Measurements from ENCODE around the gene FAM117B.
"Not testable (repeated sequence)": the region's sequence is repeated elsewhere in the genome, so short reads cannot be mapped to it uniquely, and the experiment has no call there.

FAM117B gene

DNA sequence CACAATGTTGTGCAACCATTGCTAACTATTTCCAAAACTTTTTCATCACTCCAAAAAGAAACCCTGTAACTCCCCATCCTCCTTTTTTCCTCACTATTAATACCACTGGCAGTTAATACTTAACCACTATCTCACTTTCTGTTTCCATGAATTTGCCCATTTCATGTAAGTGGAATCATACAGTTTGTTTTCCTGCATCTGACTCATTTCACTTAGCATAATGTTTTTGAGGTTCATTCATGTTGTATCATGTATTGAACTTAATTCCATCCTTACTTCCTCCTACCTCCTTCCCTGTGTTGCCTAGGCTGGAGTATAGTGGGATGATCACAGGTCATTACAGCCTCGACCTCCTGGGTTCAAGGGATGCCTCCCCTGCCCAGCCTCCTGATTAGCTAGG is 68.3 kb downstream of the FAM117B start:
- DNase-seq (ENCODE audit: low read depth): no peak

GRCh38 chr2:202704248-202704647 is 69.5 kb downstream of the FAM117B start:
- no peak for DNase-seq (ENCODE audit: low read depth)

DNA sequence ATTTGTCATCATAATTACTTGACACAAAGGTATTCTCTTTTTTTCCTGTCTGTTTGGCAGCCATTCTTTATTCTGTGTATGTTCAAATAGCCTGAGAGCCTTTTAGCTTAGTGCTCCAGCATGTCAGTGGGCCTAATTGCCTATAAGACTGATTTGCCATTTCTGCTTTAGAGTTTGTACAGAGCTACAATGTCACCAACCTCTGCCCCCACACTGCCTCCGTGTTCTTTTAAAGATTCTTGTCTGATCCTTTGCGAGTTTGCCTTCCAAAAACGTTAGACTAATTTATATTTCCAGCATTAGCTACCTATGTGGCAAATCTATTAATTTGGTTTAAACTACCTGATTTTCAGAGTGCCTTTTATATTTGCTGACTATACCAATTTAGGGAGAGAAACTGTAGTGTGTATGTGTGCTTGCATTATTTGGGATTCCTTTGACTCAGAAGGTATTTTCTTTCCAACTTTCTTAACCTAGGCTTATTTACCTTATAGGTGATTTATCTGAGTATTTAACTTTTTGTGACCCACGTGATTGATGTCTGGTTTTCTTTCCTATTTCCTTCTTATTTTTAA is 70.8 kb downstream of the FAM117B start:
- DNase-seq (ENCODE audit: low read depth): no peak

DNA sequence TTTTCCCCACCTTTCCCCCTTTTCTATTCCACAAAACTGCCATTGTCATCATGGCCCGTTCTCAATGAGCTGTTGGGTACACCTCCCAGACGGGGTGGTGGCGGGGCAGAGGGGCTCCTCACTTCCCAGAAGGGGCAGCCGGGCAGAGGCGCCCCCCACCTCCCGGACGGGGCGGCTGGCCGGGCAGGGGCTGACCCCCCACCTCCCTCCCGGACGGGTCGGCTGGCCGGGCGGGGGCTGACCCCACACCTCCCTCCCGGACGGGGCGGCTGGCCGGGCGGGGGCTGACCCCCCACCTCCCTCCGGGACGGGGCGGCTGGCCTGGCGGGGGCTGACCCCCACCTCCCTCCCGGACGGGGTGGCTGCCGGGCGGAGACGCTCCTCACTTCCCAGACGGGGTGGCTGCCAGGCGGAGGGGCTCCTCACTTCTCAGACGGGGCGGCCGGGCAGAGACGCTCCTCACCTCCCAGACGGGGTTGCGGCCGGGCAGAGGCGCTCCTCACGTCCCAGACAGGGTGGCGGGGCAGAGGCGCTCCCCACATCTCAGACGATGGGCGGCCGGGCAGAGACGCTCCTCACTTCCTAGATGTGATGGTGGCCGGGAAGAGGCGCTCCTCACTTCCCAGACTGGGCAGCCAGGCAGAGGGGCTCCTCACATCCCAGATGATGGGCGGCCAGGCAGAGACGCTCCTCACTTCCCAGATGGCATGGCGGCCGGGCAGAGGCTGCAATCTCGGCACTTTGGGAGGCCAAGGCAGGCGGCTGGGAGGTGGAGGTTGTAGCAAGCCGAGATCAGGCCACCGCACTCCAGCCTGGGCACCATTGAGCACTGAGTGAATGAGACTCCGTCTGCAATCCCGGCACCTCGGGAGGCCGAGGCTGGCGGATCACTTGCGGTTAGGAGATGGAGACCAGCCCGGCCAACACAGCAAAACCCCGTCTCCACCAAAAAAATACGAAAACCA is 80.5 kb downstream of the FAM117B start:
- DNase-seq (ENCODE audit: low read depth): not testable (repeated sequence)

DNA sequence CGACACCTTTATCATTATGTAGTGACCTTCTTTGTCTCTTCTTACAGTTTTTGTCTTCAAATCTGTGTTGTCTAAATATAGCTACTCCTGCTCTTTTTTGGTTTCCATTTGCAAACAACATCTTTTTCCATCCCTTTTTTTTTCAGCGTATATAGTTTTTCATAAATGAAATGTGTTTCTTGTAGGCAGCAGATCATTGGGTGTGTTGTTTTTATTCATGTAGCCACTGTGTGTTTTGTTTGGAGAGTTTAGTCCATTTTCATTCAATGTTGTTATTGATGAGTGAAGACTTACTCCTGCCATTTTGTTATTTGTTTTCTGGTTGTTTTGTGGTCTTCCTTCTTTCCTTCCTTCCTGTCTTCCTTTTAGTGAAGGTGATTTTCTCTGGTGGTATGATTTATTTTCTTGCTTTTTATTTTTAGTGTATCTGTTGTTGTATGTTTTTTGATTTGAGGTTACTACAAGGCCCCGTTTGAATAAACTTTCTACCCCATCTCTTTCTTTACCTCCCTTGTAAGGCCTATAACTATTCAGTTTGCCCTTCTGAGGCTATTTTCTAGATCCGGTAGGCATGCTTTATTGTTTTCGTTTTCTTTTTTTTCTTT is 81.4 kb downstream of the FAM117B start:
- DNase-seq (ENCODE audit: low read depth): no peak

GRCh38 chr2:202716953-202717597 is 82.3 kb downstream of the FAM117B start:
- no peak for DNase-seq (ENCODE audit: low read depth)

GRCh38 chr2:202717598-202718310 is 83.0 kb downstream of the FAM117B start:
- DNase-seq (ENCODE audit: low read depth): no peak

DNA sequence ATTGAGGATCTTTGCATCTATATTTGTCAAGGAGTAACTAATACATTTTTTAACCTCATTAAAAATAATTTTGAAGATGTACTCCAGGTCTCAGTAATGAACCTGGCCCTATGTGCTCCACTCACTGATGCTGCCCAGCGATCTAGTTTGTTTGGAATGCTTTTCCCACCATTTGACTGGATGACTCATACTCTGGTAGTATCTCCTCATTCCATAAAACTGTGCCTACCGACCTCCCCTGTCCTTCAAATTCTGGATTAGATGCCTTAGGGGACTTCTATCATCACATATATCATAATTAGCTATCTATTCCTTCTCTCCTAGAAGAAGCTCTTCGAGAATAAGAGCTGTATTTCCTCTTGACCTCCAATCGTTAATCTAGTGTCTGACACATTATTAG is 83.8 kb downstream of the FAM117B start:
- peak; percentile 65 for DNase-seq (ENCODE audit: low read depth)

- DNase-seq (ENCODE audit: low read depth): no peak
Measured at GRCh38 chr2:202720226-202720625, 85.5 kb downstream of the FAM117B start.

DNA sequence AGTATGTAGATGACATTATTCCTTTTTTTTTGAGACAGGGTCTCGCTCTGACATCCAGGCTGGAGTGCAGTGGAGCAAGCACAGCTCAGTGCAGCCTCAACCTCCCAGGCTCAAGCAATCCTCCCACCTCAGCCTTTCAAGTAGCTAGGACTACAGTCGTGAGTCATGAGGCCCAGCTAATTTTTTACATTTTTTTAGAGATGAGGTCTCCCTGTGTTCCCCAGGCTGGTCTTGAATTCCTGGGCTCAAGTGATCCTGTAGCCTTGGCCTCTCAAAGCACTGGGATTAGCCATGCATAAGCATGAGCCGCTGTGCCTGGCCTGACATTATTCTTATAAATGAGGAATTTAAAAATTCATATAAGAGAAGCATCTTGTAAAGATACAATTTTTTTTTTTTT is 86.9 kb downstream of the FAM117B start:
- peak; percentile 26 for DNase-seq (ENCODE audit: low read depth)

DNA sequence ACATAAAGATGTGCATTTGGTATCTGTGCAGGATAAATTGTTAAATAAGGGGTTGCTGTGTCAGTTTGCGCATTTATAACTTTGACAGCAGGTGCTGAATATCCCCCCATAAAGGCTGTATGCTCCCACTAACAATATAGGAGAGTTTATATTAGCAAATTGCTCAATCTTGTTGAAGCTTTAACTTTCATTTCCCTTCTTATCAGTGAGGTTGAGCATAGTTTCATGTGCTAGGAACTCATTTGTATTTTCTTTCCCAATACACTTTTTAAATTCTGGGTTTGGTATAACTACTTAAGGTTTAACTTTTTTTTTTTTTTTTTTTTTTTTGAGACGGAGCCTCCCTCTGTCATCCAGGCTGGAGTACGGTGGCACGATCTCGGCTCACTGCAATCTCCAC is 89.0 kb downstream of the FAM117B start:
- no peak for DNase-seq (ENCODE audit: low read depth)

DNA sequence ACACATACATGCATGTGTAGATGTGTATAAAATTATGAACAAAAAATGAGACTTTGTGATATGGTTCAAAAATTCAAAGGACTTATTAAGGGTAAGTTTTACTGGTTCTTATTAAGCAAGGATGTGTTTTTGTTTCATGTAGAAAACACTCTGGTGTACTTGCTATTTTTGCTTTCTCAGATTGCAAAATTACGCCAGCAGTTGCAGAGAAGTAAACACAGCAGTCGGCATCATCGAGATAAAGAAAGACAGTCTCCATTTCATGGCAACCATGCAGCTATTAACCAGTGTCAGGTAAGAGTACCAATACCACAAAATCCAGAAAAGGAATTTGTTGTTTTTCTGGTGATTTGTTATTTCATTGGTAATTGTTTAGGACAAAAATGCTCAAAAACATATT is 91.3 kb downstream of the FAM117B start:
- DNase-seq (ENCODE audit: low read depth): no peak

DNA sequence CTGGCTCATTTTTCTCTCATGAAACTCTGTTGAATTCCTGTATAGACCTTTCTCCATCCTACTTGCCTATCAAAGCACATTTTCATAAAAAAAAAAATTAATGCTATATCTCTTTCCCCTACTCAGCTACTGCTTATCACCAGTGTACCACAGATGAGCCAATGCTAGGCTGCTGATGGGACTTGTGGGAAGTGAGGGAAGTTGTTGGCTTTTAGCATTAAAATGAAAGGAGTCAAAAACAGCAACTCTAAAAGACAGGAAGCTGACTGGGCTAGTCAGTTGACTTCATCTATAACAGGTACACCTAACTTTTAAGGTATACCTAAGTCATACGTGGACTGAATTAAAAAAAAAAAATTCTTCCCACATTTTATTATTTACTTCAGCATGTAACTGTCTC is 102.1 kb downstream of the FAM117B start:
- DNase-seq (ENCODE audit: low read depth): no peak

- DNase-seq (ENCODE audit: low read depth): no peak
Measured at GRCh38 chr2:202743613-202744012, 108.8 kb downstream of the FAM117B start.

DNA sequence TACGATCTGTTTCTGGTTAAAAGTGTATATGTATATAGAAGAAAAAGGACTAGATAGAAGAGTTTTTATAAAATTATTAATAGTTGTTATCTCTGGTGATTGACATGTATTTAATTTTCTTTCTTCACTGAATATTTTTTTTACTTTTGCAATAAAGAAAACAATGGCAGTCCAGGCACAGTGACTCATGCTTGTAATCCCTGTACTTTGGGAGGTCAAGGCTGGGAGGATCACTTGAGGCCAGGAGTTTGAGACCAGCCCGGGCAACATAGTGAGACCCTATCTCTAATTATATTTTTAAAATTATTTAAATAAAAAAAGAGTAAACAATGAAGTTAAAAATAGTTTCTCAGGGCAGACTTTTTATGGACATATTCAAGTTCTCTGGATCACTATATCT is 114.7 kb downstream of the FAM117B start:
- DNase-seq (ENCODE audit: low read depth): no peak

DNA sequence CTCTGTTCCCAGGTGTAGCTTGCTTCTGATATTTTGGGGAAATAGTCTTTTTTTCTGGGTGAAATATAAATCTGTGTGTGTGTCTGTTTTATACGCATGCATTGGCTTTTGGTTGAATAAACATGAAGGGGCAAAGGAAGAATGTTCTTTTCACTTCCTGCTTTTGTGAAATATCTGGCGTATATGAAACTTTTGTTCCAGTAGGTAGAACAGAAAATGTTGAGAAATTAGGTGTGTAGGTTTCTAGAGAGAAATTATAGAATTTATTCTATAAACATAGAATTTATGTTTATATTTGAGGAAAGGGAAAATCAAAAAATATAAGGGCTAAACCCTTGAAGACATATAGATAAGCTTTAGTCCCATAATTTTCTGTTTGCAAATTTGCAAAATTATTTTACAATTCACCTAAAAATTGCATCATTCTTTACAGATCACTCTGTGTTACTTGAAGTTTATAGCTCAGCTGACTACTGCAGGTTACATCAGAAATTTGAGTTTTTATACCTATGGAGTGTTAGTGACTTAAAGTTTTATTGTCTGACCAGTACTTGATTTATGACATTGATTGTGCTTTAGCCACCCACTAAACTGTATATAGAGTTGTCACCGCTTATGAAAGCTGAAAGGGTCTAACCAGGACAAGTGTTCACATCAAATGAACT is 116.1 kb downstream of the FAM117B start:
- DNase-seq (ENCODE audit: low read depth): no peak

DNA sequence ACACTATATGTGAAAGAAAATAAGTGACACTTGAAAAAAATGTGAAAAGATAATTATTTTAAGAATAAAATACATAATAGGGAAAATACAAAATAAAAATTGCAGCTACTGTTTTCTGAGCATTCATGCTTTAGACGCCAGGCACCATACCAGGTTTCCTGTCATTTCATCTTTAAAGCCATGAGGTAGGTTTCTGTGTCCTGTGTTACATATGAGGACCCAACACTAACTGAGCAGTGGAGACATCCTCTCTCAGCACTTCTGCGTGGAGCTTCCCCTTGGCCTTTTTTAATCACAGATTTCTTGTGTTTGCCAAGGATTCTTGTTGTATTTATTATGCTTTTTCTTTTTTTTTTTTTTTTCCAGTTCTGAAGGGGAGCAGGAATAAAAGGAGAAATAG is 117.3 kb downstream of the FAM117B start:
- no peak for DNase-seq (ENCODE audit: low read depth)

- no peak for DNase-seq (ENCODE audit: low read depth)
Measured at GRCh38 chr2:202754936-202755335, 120.2 kb downstream of the FAM117B start.

GRCh38 chr2:202756598-202756997 is 121.8 kb downstream of the FAM117B start:
- no peak for DNase-seq (ENCODE audit: low read depth)

DNA sequence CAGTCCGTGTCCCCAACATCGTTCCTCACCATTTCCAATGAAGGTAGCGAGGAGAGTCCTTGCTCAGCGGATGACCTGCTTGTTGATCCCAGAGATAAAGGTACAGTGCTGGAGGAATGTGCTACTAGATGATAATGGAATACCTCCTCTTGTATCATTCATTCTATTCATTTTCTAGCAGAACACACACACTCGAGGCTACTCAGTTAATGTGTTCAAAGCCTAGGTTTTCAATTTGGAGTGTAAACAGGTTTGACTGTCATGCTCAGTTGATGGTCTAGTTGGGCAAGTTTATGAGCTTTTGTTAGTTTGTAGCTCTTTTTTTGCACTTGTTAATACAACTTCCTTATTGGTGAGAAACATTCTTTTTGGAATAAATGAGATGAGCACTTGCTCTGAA is 122.6 kb downstream of the FAM117B start:
- no peak for DNase-seq (ENCODE audit: low read depth)

- no peak for DNase-seq (ENCODE audit: low read depth)
Measured at GRCh38 chr2:202758128-202758527, 123.4 kb downstream of the FAM117B start.

Data from HS-5 (cell line).